GM12878 (cell line): ENCODE results near the gene EPHA5. TPM values are rescaled to one million over a fixed set of nuclear protein-coding genes. Genes with fewer than 3 reads are reported as not detected.

ENCODE experiments used
- ATAC-seq: fragments of 200-7000 bp; cut with Tn5 transposase; 3 replicates; pipeline ENCODE4 v1.9.1; 2020; ENCODE audit warnings: mild to moderate bottlenecking, moderate library complexity
- BruUV-seq: library from RNA; stranded (reverse); fragments of 400-500 nt; replicated peaks from 2 replicates; lab custom pipeline; 2021; lab: Mats Ljungman, UMichigan
- CTCF ChIA-PET: fragments of 300-600 bp; sonication (Branson Sonifier 250); formaldehyde crosslinking; extraction: SDS; loops from one replicate; lab custom pipeline; 2021; ENCODE audit warnings: inconsistent platforms; lab: Yijun Ruan, JAX
- POLR2A ChIA-PET: fragments of 350-600 bp; formaldehyde crosslinking; extraction: SDS; loops from one replicate; lab custom pipeline; 2021; ENCODE audit warnings: inconsistent platforms; lab: Charles Lee
- RAD21 ChIA-PET: fragments of 300-600 bp; sonication (Branson Sonifier 250); formaldehyde crosslinking; loops from one replicate; lab custom pipeline; 2023; ENCODE audit warnings: antibody characterized with exemption; ENCODE audit not compliant: unreplicated experiment; lab: Charles Lee
- SMC1A ChIA-PET: fragments of 300-600 bp; sonication (Branson Sonifier 250); formaldehyde crosslinking; loops from one replicate; lab custom pipeline; 2023; ENCODE audit not compliant: unreplicated experiment, uncharacterized antibody; lab: Charles Lee
- DNase-seq: peaks from one replicate; pipeline ENCODE4 v3.0.0-alpha.2; 2011; ENCODE audit warnings: low read depth, low spot score
- FAIRE-seq: peaks from 3 replicates; lab custom pipeline; 2011; peaks lifted over from hg19 to GRCh38; lab: Jason Lieb, UNC
- H2AFZ ChIP-seq: 2 replicates; pipeline ENCODE4 v1.6.0; 2011; ENCODE audit warnings: low read depth, low read length, control low read depth; ENCODE audit not compliant: control insufficient read depth
- H3K27ac ChIP-seq: 2 replicates; pipeline ENCODE4 v1.5.1; 2011; ENCODE audit warnings: control low read depth; ENCODE audit not compliant: control insufficient read depth, insufficient read depth
- H3K27me3 ChIP-seq, 2 experiments: replicated peaks in 1 of 2; 2 replicates each; pipeline versions ENCODE4 v1.6.0 to v1.6.1; 2011; ENCODE audit warnings: low read length in 1 of 2; ENCODE audit not compliant: control insufficient read depth in 2 of 2, insufficient read depth in 2 of 2
- H3K36me3 ChIP-seq, 2 experiments: 2 replicates each; pipeline ENCODE4 v1.5.1; 2011; ENCODE audit warnings: low read length in 1 of 2; ENCODE audit not compliant: control insufficient read depth in 2 of 2, insufficient read depth in 2 of 2
- H3K4me1 ChIP-seq: 2 replicates; pipeline ENCODE4 v1.6.1; 2011; ENCODE audit warnings: mild to moderate bottlenecking, low read length, moderate library complexity, mixed read lengths; ENCODE audit not compliant: control insufficient read depth, insufficient read depth
- H3K4me2 ChIP-seq: 2 replicates; pipeline ENCODE4 v1.6.0; 2011; ENCODE audit warnings: control low read depth; ENCODE audit not compliant: control insufficient read depth, insufficient read depth
- H3K4me3 ChIP-seq: fragments of 200-600 bp; sonication (generic); 2 replicates; pipeline ENCODE4 v1.5.1; 2016
- H3K79me2 ChIP-seq: 2 replicates; pipeline ENCODE4 v1.6.0; 2011; ENCODE audit warnings: low read length; ENCODE audit not compliant: control insufficient read depth, insufficient read depth
- H3K9ac ChIP-seq: 2 replicates; pipeline ENCODE4 v1.8.0; 2011; ENCODE audit warnings: low read length, control low read depth, mixed read lengths; ENCODE audit not compliant: control insufficient read depth, insufficient read depth
- H3K9me3 ChIP-seq: replicated peaks from 3 replicates; pipeline ENCODE4 v1.5.1; 2011; ENCODE audit warnings: mild to moderate bottlenecking, low read length; ENCODE audit not compliant: control insufficient read depth, insufficient read depth
- H4K20me1 ChIP-seq: 2 replicates; pipeline ENCODE4 v1.6.0; 2011; ENCODE audit not compliant: control insufficient read depth, insufficient read depth
- BCL3 ChIP-seq: IDR thresholded peaks from 2 replicates; pipeline ENCODE4 v1.6.1; 2011; ENCODE audit warnings: borderline replicate concordance, low read depth, mild to moderate bottlenecking, moderate library complexity, low read length; ENCODE audit not compliant: insufficient read depth, poor library complexity, severe bottlenecking
- BRCA1 ChIP-seq: IDR thresholded peaks from 2 replicates; pipeline ENCODE4 v1.6.1; 2011; ENCODE audit warnings: low read depth, low read length, improper control_type of control experiment
- GABPA ChIP-seq: IDR thresholded peaks from 2 replicates; pipeline ENCODE4 v1.6.1; 2014; ENCODE audit warnings: antibody characterized with exemption, low read depth, mild to moderate bottlenecking, inconsistent platforms
- MAX ChIP-seq: IDR thresholded peaks from 2 replicates; pipeline ENCODE4 v1.6.1; 2012; ENCODE audit warnings: low read depth, low read length, improper control_type of control experiment
- NFYA ChIP-seq: IDR thresholded peaks from 2 replicates; pipeline ENCODE4 v1.6.1; 2011; ENCODE audit warnings: low read depth, mild to moderate bottlenecking, low read length, improper control_type of control experiment, borderline replicate concordance
- SMAD1 ChIP-seq: fragments of 450-650 bp; IDR thresholded peaks from 2 replicates; pipeline ENCODE4 v1.6.1; 2018; ENCODE audit warnings: mild to moderate bottlenecking, low read depth; ENCODE audit not compliant: partially characterized antibody
- SMC3 ChIP-seq: IDR thresholded peaks from 2 replicates; pipeline ENCODE4 v1.6.1; 2011; ENCODE audit warnings: low read length, improper control_type of control experiment, borderline replicate concordance
- SREBF2 ChIP-seq: IDR thresholded peaks from 2 replicates; pipeline ENCODE4 v1.6.1; 2012; ENCODE audit warnings: mild to moderate bottlenecking, low read length
- SRF ChIP-seq, 2 experiments: IDR thresholded peaks; 2 replicates each; pipeline ENCODE4 v1.6.1; 2011; ENCODE audit warnings: low read depth in 2 of 2, low read length in 2 of 2, mild to moderate bottlenecking in 1 of 2, moderate library complexity in 1 of 2
- ZBTB33 ChIP-seq: fragments of 450-650 bp; IDR thresholded peaks from 2 replicates; pipeline ENCODE4 v1.6.1; 2017; ENCODE audit warnings: mild to moderate bottlenecking
- ZNF687 ChIP-seq: fragments of 450-650 bp; IDR thresholded peaks from 2 replicates; pipeline ENCODE4 v1.6.1; 2017; ENCODE audit warnings: mild to moderate bottlenecking, moderate library complexity
- WGBS: methylation state at CpG from one replicate; pipeline ENCODE4 v1.1.6; 2016; ENCODE audit warnings: low lambda C conversion rate; ENCODE audit not compliant: insufficient replicate concordance, insufficient coverage; ENCODE audit errors: missing lambda C conversion rate; 5-methylcytosine and 5-hydroxymethylcytosine counted together
- in situ Hi-C: fragments of 300-500 bp; cut with MboI; formaldehyde crosslinking; loops from 9 replicates; pipeline ENCODE4 v1.14.3; 2018; ENCODE audit warnings: mixed read lengths
- intact Hi-C: fragments of 100-400 bp; cut with micrococcal nuclease; formaldehyde crosslinking; loops from one replicate; pipeline ENCODE4 v1.14.2; 2022; ENCODE audit not compliant: unreplicated experiment
- polyA plus RNA-seq, 11 experiments: library from polyadenylated mRNA; depleted of rRNA in 4 of 11; unstranded in 6 of 11; stranded (reverse) in 5 of 11; fragments of >200 nt; fragmentation: Nextera tagmentation in 4 of 11; fragmentation: Illumina TruSeq in 1 of 11; extraction: Ambion mirVana in 4 of 11; extraction: Trizol in 1 of 11; gene quantifications; 1 replicate in 1 of 11; 2 replicates in 10 of 11; pipeline versions ENCODE4 v1.2.1 to v1.2.3, GENCODE V29; 2011 to 2016; ENCODE audit warnings: inconsistent platforms in 2 of 11, missing spikeins in 2 of 11, low read depth in 1 of 11
- total RNA-seq, 4 experiments: library from RNA; depleted of rRNA in 3 of 4; stranded (reverse); fragments of >200 nt in 3 of 4; fragmentation: Illumina TruSeq in 1 of 4; extraction: Trizol in 1 of 4; gene quantifications; 2 replicates each; pipeline versions ENCODE4 v1.2.1 to v1.2.3, GENCODE V29; 2013 to 2021

EPHA5 gene
- total and polyA plus RNA-seq, 10 of the 15 experiments (the other 5 are each of a cell fraction or from before 2014, with no cell fraction given), result not detected

DNA sequence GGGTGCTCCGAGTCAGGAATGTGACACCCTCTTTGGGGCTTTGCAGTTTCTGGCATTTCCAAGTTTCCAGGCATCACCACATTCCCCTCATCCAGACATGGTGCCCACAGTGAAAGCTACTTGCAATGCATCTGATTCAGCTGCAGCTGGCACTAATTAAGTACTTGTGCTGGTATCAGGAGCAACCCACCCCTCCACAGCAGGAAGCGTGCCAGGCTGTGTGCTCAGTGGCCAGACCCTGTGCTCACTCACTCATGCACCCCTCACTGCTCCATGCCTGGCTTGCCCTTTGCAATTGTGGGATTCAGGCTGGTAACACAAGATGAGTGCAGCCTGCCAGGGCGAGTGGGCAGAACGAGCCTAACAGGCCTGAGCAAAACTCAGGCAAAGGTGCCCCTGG, 271.2 kb downstream of the EPHA5 start:
- in situ Hi-C loops (no loop called here), intact Hi-C loops (no loop called here)
- 8% methylated on average over 4 of the region's 4 CpGs for WGBS
- ChIA-PET CTCF (no interaction called here), SMC1A (no interaction called here), RAD21 (no interaction called here), POLR2A (no interaction called here)
- no peaks in the 10 kb centered on the region for H4K20me1 ChIP-seq
- H3K27me3 ChIP-seq, result no peaks in the 10 kb centered on the region
- no peaks in the 10 kb centered on the region for H3K4me1 ChIP-seq
- no peak overlapping the region for H3K4me2 ChIP-seq
- FAIRE-seq (no peak), DNase-seq (no peak), ATAC-seq (no peak)
- H3K9ac ChIP-seq, result no peak overlapping the region
- H3K27ac ChIP-seq, result no peak overlapping the region
- no peaks in the 10 kb centered on the region; the same call in 2 of the 3 replicates for H3K9me3 ChIP-seq
- no peaks in the 10 kb centered on the region for H3K36me3 ChIP-seq
- TF ChIP-seq GABPA (no peak), BRCA1 (no peak), ZNF687 (no peak), NFYA (no peak), BCL3 (no peak), SRF (IDR thresholded peaks at IDR 0.05; ENCODE audit: low read depth in 2 of 2, low read length in 2 of 2) (no peak), SREBF2 (no peak), MAX (no peak), ZBTB33 (no peak), SMC3 (no peak), SMAD1 (no peak)
- no peak overlapping the region for H2AFZ ChIP-seq
- no peak overlapping the region for H3K4me3 ChIP-seq
- no peaks in the 10 kb centered on the region for H3K79me2 ChIP-seq
- no TSS peak for BruUV-seq
